Small intestine (tissue), 7 donors: ENCODE measurements around the gene PRKCE. TPM values are rescaled to one million over a fixed set of nuclear protein-coding genes. Genes with fewer than 3 reads are reported as not detected.
A peak's percentile ranks its signal among the peaks of the same experiment; 100 is the strongest.

Experiments used
- DNase-seq, 2 donors: peaks; one replicate each; pipeline versions ENCODE4 v3.0.0 to v3.0.0-alpha.2; 2013
- FAIRE-seq: peaks from 2 replicates; lab custom pipeline; 2012; peaks lifted over from hg19 to GRCh38; lab: Jason Lieb, UNC
- H3K27ac ChIP-seq, 3 donors: one replicate each; pipeline ENCODE4 v1.5.1; 2013; ENCODE audit warnings: low read length in 2 of 3, mild to moderate bottlenecking in 2 of 3, control low read depth in 1 of 3, inconsistent platforms in 1 of 3, low read depth in 1 of 3, moderate library complexity in 1 of 3
- H3K27me3 ChIP-seq, 3 donors: one replicate each; pipeline ENCODE4 v1.6.1; 2013; ENCODE audit warnings: low read length in 3 of 3, inconsistent platforms in 1 of 3; ENCODE audit not compliant: control insufficient read depth in 3 of 3, insufficient read depth in 3 of 3
- H3K36me3 ChIP-seq, 3 donors: one replicate each; pipeline ENCODE4 v1.6.1; 2013; ENCODE audit warnings: low read length in 3 of 3, inconsistent platforms in 1 of 3, low read depth in 1 of 3, mild to moderate bottlenecking in 1 of 3, moderate library complexity in 1 of 3; ENCODE audit not compliant: control insufficient read depth in 3 of 3, insufficient read depth in 2 of 3
- H3K4me1 ChIP-seq, 3 donors: one replicate each; pipeline ENCODE4 v1.6.1; 2013; ENCODE audit warnings: low read length in 2 of 3, inconsistent platforms in 1 of 3, low read depth in 1 of 3, mild to moderate bottlenecking in 1 of 3, moderate library complexity in 1 of 3; ENCODE audit not compliant: control insufficient read depth in 3 of 3, insufficient read depth in 2 of 3
- H3K4me3 ChIP-seq, 3 donors: one replicate each; pipeline ENCODE4 v1.5.1; 2013; ENCODE audit warnings: low read length in 3 of 3, control low read depth in 1 of 3, inconsistent platforms in 1 of 3, low read depth in 1 of 3, mild to moderate bottlenecking in 1 of 3, moderate library complexity in 1 of 3
- H3K9me3 ChIP-seq, 2 donors: one replicate each; pipeline ENCODE4 v1.6.1; 2013; ENCODE audit warnings: low read depth in 1 of 2, low read length in 1 of 2; ENCODE audit not compliant: control insufficient read depth in 2 of 2, insufficient read depth in 1 of 2
- WGBS, 3 donors: extraction: QIAGEN DNeasy Blood & Tissue Kit; methylation state at CpG; one replicate each; pipeline ENCODE4 v1.1.7; 2013; 5-methylcytosine and 5-hydroxymethylcytosine counted together
- polyA plus RNA-seq, 4 donors: library from polyadenylated mRNA; stranded (reverse) in 3 of 4; unstranded in 1 of 4; fragments of 200-250 nt in 3 of 4; fragments of 120-200 nt in 1 of 4; gene quantifications; one replicate each; pipeline versions ENCODE4 v1.2.1 to v1.2.3, GENCODE V29; 2013
- donor health status: healthy with polysubstance abuse.
- donor health status: control.
- donor health status: control.
- donor health status: Bipolar disorder and iron deficiency.
- donor health status: healthy.

The PRKCE gene
- polyA plus RNA-seq, 4 donors = 2.2 to 7.1 (median 5.4) TPM

DNA sequence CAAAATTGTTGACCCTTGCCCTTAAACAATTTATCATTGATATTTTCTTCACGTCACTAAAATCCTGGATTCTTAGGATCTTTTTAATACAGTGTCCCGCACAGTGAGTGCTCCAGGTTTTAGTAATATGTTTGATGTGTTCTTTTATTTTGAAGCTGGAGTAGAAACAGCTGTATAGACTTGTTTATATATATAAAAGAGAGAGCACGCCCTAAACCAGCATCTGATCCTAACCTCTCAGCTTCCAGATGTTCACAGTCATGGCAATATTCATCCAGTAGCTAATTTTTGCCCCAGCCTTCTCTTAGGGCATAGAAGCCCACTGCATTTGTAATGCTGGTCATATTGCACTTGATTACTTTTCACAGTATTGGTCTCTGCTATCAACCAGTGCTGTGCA, 475.7 kb downstream of the PRKCE start:
- Histone ChIP-seq H3K27ac (peak overlapping the region in 1 of 3 donors; percentile 50), H3K9me3 (no peaks in the 10 kb centered on the region), H3K36me3 (peaks cover 0 to 4% (median 3%) of the 10 kb centered on the region in 3 donors), H3K4me1 (peaks cover 0 to 13% (median 0%) of the 10 kb centered on the region in 3 donors), H3K4me3 (no peak overlapping the region), H3K27me3 (no peaks in the 10 kb centered on the region)
- WGBS, 3 donors = 73 to 93% (median 89%) methylated on average over 3 of the region's 3 CpGs
- FAIRE-seq (no peak), DNase-seq (no peak)

DNA sequence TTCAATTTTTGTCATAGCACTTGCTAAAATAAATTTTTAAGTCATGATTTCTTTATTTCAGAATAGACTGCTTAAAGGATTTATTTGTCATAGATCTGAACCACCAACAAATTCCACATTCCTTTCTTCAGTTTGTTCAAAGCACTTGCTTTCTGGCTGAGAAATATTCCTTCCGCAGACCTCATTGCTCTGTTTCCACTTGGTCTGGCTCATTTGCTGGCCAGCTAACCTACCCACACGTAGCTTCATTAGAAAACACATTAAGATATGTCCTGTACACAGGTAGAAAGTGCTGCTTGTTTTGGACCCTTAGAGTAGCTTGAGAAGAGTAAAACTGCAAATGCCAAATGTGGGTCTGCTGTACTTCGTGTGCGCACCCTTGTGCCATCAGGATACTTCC, 479.0 kb downstream of the PRKCE start:
- no peak for FAIRE-seq
- WGBS, 3 donors = 82 to 96% (median 91%) methylated on average over 4 of the region's 4 CpGs

GRCh38 chr2:46132996-46133395, 481.5 kb downstream of the PRKCE start:
- Histone ChIP-seq H3K27ac (no peak overlapping the region), H3K9me3 (no peaks in the 10 kb centered on the region), H3K4me1 (peaks cover 0 to 9% (median 0%) of the 10 kb centered on the region in 3 donors), H3K4me3 (no peak overlapping the region), H3K27me3 (no peaks in the 10 kb centered on the region), H3K36me3 (peaks cover 0 to 7% (median 0%) of the 10 kb centered on the region in 3 donors)
- 91 to 94% (median 93%) methylated on average over 8 of the region's 8 CpGs for WGBS, 3 donors
- DNase-seq (no peak), FAIRE-seq (no peak)

More for the DNA sequence above, 479.0 kb downstream of the PRKCE start:
- H3K4me1 ChIP-seq = no peaks in the 10 kb centered on the region
- H3K27ac ChIP-seq = no peak overlapping the region
- no peak for DNase-seq
- peaks cover 0 to 7% (median 3%) of the 10 kb centered on the region in 3 donors for H3K36me3 ChIP-seq
- no peak overlapping the region for H3K4me3 ChIP-seq
- H3K27me3 ChIP-seq = no peaks in the 10 kb centered on the region
- no peaks in the 10 kb centered on the region for H3K9me3 ChIP-seq

GRCh38 chr2:46134531-46135227, 483.2 kb downstream of the PRKCE start:
- Histone ChIP-seq H3K9me3 (no peaks in the 10 kb centered on the region), H3K4me3 (no peak overlapping the region), H3K36me3 (peaks cover 0 to 3% (median 0%) of the 10 kb centered on the region in 3 donors), H3K4me1 (peaks cover 0 to 10% (median 0%) of the 10 kb centered on the region in 3 donors), H3K27me3 (no peaks in the 10 kb centered on the region), H3K27ac (peak overlapping the region in 1 of 3 donors; percentile 28)
- no peak for FAIRE-seq
- WGBS, 3 donors = 66 to 89% (median 84%) methylated on average over 8 of the region's 8 CpGs
- DNase-seq = no peak

- Histone ChIP-seq H3K4me3 (no peak overlapping the region), H3K9me3 (no peaks in the 10 kb centered on the region), H3K27me3 (no peaks in the 10 kb centered on the region), H3K27ac (no peak overlapping the region), H3K4me1 (peaks cover 0 to 12% (median 0%) of the 10 kb centered on the region in 3 donors), H3K36me3 (peaks cover 0 to 3% (median 0%) of the 10 kb centered on the region in 3 donors)
- WGBS, 3 donors = 80 to 89% (median 86%) methylated on average over 4 of the region's 4 CpGs
- DNase-seq (no peak), FAIRE-seq (no peak)
These were observed 483.9 kb downstream of the PRKCE start for GRCh38 chr2:46135228-46135855.

DNA sequence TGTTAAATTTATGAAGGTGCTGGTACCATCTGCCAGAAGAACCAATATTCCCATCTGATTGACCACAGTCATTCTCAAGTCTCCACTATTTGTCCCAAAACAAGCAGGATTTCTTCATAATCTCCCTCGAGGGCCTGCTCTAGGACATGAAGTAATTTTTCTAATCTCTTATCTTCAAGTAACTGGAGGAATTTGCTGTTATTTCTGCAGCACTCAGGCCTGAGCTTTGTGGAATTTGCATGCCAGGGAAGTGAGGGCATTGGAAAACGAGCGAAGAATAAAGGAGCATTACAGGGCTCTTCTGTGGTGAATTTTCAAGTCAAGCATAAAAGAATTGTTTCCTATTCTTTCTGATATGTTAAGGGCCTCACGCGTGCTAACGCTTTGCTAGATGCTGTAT, 484.5 kb downstream of the PRKCE start:
- DNase-seq (no peak), FAIRE-seq (no peak)
- H3K27ac ChIP-seq = no peak overlapping the region
- H3K9me3 ChIP-seq = no peaks in the 10 kb centered on the region
- H3K4me1 ChIP-seq = peaks cover 0 to 12% (median 0%) of the 10 kb centered on the region in 3 donors
- no peaks in the 10 kb centered on the region for H3K27me3 ChIP-seq
- H3K36me3 ChIP-seq = peaks cover 0 to 3% (median 0%) of the 10 kb centered on the region in 3 donors
- WGBS, 3 donors = 76 to 92% (median 81%) methylated on average over 6 of the region's 6 CpGs
- H3K4me3 ChIP-seq = no peak overlapping the region

GRCh38 chr2:46136481-46136880, 485.0 kb downstream of the PRKCE start:
- Histone ChIP-seq H3K4me3 (no peak overlapping the region), H3K27ac (no peak overlapping the region), H3K27me3 (no peaks in the 10 kb centered on the region), H3K4me1 (peaks cover 0 to 12% (median 0%) of the 10 kb centered on the region in 3 donors), H3K36me3 (peaks cover 0 to 3% (median 0%) of the 10 kb centered on the region in 3 donors), H3K9me3 (no peaks in the 10 kb centered on the region)
- DNase-seq (no peak), FAIRE-seq (no peak)
- 90 to 93% (median 90%) methylated on average over 5 of the region's 5 CpGs for WGBS, 3 donors

DNA sequence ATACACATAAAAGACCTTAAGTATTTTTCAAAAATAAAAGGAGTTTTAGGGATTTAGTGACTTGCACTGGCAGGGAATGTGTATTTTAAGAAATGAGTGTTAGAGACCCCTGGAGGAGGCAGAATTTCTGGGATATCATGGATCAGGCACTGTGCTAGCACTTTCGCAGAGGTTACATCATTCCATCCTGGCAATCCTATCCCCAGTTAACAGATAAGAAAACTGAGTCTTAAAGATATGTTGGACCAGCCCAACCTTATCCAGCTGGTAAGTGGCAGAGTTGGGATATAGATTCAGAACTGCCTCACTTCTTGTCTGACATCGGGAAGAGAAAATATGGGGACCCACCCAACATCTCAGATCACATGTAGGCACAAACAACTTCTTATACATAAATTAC, 485.5 kb downstream of the PRKCE start:
- DNase-seq (no peak), FAIRE-seq (no peak)
- 95 to 96% (median 96%) methylated on average over 2 of the region's 2 CpGs for WGBS, 3 donors
- Histone ChIP-seq H3K36me3 (peaks cover 0 to 3% (median 0%) of the 10 kb centered on the region in 3 donors), H3K4me1 (peaks cover 0 to 13% (median 0%) of the 10 kb centered on the region in 3 donors), H3K27ac (no peak overlapping the region), H3K4me3 (no peak overlapping the region), H3K9me3 (no peaks in the 10 kb centered on the region), H3K27me3 (no peaks in the 10 kb centered on the region)
